GM10248 (cell line): ENCODE results near the gene TSPAN19.

Source experiments
- CTCF ChIA-PET: fragments of 300-600 bp; sonication (Branson Sonifier 250); formaldehyde crosslinking; extraction: SDS; loops from one replicate; lab custom pipeline; 2021; ENCODE audit warnings: antibody characterized with exemption; lab: Yijun Ruan, JAX
- POLR2A ChIA-PET: fragments of 350-650 bp; sonication (Branson Sonifier 250); formaldehyde crosslinking; extraction: SDS; loops from one replicate; lab custom pipeline; 2020; ENCODE audit warnings: antibody characterized with exemption; lab: Yijun Ruan, JAX
- DNase-seq: peaks from one replicate; pipeline ENCODE4 v3.0.0; 2012; ENCODE audit errors: extremely low spot score
- TF ChIP-seq, protein P1 (sequence below): IDR thresholded peaks from 2 replicates; pipeline ENCODE4 v1.5.1; 2012; ENCODE audit warnings: mild to moderate bottlenecking, low read depth; ENCODE audit errors: extremely low read depth, missing control alignments, control extremely low read depth

Gene TSPAN19

DNA sequence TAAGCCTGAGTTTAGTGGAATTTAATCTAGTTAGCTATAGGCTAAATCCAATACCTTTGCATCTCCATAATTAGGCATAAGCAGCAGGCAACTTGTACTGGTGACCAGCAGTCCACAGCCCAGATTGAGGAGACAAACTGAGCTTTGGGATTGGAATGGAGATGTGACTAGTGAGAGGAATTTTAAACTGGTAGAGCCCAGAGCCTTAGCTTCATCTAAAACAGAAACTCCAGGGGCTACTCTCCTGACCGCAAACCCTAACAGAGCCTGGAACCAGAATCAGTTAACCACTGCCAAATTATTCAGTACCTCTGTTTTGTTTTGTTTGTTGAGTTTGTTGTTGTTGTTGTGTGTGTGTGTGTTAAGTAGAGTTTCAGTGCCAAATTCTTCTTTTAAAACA is 53.2 kb downstream of the TSPAN19 start:
- POLR2A ChIA-PET, result no interaction called here
- no peak for DNase-seq
- CTCF ChIA-PET, result no interaction called here
- TF ChIP-seq, protein P1, sequence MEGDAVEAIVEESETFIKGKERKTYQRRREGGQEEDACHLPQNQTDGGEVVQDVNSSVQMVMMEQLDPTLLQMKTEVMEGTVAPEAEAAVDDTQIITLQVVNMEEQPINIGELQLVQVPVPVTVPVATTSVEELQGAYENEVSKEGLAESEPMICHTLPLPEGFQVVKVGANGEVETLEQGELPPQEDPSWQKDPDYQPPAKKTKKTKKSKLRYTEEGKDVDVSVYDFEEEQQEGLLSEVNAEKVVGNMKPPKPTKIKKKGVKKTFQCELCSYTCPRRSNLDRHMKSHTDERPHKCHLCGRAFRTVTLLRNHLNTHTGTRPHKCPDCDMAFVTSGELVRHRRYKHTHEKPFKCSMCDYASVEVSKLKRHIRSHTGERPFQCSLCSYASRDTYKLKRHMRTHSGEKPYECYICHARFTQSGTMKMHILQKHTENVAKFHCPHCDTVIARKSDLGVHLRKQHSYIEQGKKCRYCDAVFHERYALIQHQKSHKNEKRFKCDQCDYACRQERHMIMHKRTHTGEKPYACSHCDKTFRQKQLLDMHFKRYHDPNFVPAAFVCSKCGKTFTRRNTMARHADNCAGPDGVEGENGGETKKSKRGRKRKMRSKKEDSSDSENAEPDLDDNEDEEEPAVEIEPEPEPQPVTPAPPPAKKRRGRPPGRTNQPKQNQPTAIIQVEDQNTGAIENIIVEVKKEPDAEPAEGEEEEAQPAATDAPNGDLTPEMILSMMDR, result no peak

GRCh38 chr12:84978921-84979320 is 57.2 kb downstream of the TSPAN19 start:
- no peak for DNase-seq
- ChIA-PET POLR2A (no interaction called here), CTCF (interaction anchor here (0.7 to 0.8 kb wide), 2 partner anchors 12 to 24 kb away, joined by 3 to 4 read pairs; no protein-coding TSS in a partner anchor)
- TF ChIP-seq, protein P1, result no peak

DNA sequence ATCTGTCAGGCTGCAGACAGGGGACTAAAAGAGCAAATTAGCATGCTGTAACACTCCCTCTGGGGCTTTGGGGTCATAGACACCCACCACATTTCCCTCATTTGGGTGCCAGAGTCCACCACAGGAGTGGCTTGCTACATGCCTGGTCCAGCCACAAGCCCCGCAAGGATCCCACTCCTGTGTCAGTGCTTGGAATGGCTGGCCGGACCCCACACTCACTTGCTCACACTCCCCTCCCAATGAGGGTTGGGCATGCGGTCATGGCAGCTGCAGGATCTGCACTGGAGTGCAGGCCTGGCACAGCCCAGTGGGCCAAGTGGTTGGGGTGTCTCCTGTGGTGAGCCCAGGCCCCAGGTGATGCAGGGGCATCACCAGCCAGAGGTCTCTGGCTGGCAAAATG is 59.9 kb downstream of the TSPAN19 start:
- TF ChIP-seq, protein P1, result no peak
- CTCF ChIA-PET, result interaction anchor here (1.3 to 1.4 kb wide), 2 partner anchors 8 to 14 kb away, joined by 3 to 7 read pairs; no protein-coding TSS in a partner anchor
- POLR2A ChIA-PET, result no interaction called here
- DNase-seq, result no peak

GRCh38 chr12:84974155-84974815 is 61.8 kb downstream of the TSPAN19 start:
- ChIA-PET CTCF (interaction anchor here (1.0 to 1.7 kb wide), 3 partner anchors 13 to 19 kb away, joined by 3 to 7 read pairs (median 5); no protein-coding TSS in a partner anchor), POLR2A (no interaction called here)
- TF ChIP-seq, protein P1, result no peak
- no peak for DNase-seq

- POLR2A ChIA-PET, result no interaction called here
- TF ChIP-seq, protein P1, result no peak
- no peak for DNase-seq
- CTCF ChIA-PET, result no interaction called here
Observed at GRCh38 chr12:84973026-84973425, 63.1 kb downstream of the TSPAN19 start.

- TF ChIP-seq, protein P1, result no peak
- POLR2A ChIA-PET, result no interaction called here
- no peak for DNase-seq
- CTCF ChIA-PET, result interaction anchor here (1.2 kb wide), 1 partner anchor 33 kb away, joined by 4 read pairs; no protein-coding TSS in a partner anchor
Observed at GRCh38 chr12:84969226-84969625, 66.9 kb downstream of the TSPAN19 start.
